HepG2 (cell line): ENCODE data around the gene EMP2. TPM values are rescaled to one million over a fixed set of nuclear protein-coding genes. Genes with fewer than 3 reads are reported as not detected.
A peak's percentile ranks its signal among the peaks of the same experiment; 100 is the strongest.

Experiments used
- CC2D1A ChIP-seq: sonication (generic); formaldehyde crosslinking; IDR thresholded peaks from 2 replicates; pipeline ENCODE4 v1.8.1; 2023; ENCODE audit warnings: mild to moderate bottlenecking, missing genetic modification reagents
- DNMT1 ChIP-seq: sonication (generic); formaldehyde crosslinking; IDR thresholded peaks from 2 replicates; pipeline ENCODE4 v1.5.1; 2020; ENCODE audit warnings: mild to moderate bottlenecking, missing genetic modification reagents
- FIP1L1 ChIP-seq: fragments of 200-400 bp; formaldehyde crosslinking; IDR thresholded peaks from 2 replicates; pipeline ENCODE4 v1.6.1; 2018; ENCODE audit warnings: low read depth, mild to moderate bottlenecking, low read length, moderate library complexity, borderline replicate concordance; ENCODE audit not compliant: insufficient read depth
- HNRNPUL1 ChIP-seq: fragments of 200-400 bp; formaldehyde crosslinking; IDR thresholded peaks from 2 replicates; pipeline ENCODE4 v1.6.1; 2017; ENCODE audit warnings: low read depth, mild to moderate bottlenecking, low read length, moderate library complexity
- HOXA3 ChIP-seq: sonication (generic); formaldehyde crosslinking; IDR thresholded peaks from 2 replicates; pipeline ENCODE4 v1.5.0; 2020; ENCODE audit warnings: missing genetic modification reagents
- JUNB ChIP-seq: sonication (generic); formaldehyde crosslinking; IDR thresholded peaks from 2 replicates; pipeline ENCODE4 v1.8.0; 2022; ENCODE audit warnings: missing genetic modification reagents, mild to moderate bottlenecking, borderline replicate concordance
- KAT7 ChIP-seq: IDR thresholded peaks from 2 replicates; pipeline ENCODE4 v1.6.1; 2018; ENCODE audit warnings: borderline replicate concordance, missing compliant biosample characterization
- MATR3 ChIP-seq: sonication (generic); formaldehyde crosslinking; IDR thresholded peaks from 2 replicates; pipeline ENCODE4 v1.4.0; 2020; ENCODE audit warnings: missing genetic modification reagents
- NCOA5 ChIP-seq: sonication (generic); formaldehyde crosslinking; IDR thresholded peaks from 2 replicates; pipeline ENCODE4 v1.4.0; 2020; ENCODE audit warnings: missing genetic modification reagents
- NR2F1 ChIP-seq, 2 experiments: fragments of 450-650 bp in 1 of 2; formaldehyde crosslinking in 1 of 2; IDR thresholded peaks; 2 replicates each; pipeline versions ENCODE4 v1.5.0 to v1.6.1; 2016 to 2020; ENCODE audit warnings: mild to moderate bottlenecking in 1 of 2, missing compliant biosample characterization in 1 of 2, missing genetic modification reagents in 1 of 2, moderate library complexity in 1 of 2
- RXRA ChIP-seq: sonication (generic); formaldehyde crosslinking; IDR thresholded peaks from 2 replicates; pipeline ENCODE4 v1.5.1; 2020; ENCODE audit warnings: missing genetic modification reagents
- SCMH1 ChIP-seq: sonication (generic); formaldehyde crosslinking; IDR thresholded peaks from 2 replicates; pipeline ENCODE4 v1.9.0; 2021; ENCODE audit warnings: missing genetic modification reagents, mild to moderate bottlenecking, borderline replicate concordance
- TBX3 ChIP-seq: fragments of 450-650 bp; IDR thresholded peaks from 2 replicates; pipeline ENCODE4 v1.6.1; 2017; ENCODE audit warnings: antibody characterized with exemption, mild to moderate bottlenecking, inconsistent platforms, borderline replicate concordance
- TCF7 ChIP-seq: sonication (generic); IDR thresholded peaks from 2 replicates; pipeline ENCODE4 v1.6.1; 2016; ENCODE audit warnings: antibody characterized with exemption, low read depth
- TRIM22 ChIP-seq: fragments of 450-650 bp; IDR thresholded peaks from 2 replicates; pipeline ENCODE4 v1.6.1; 2017
- ZBTB26 ChIP-seq: IDR thresholded peaks from 2 replicates; pipeline ENCODE4 v1.6.1; 2016; ENCODE audit warnings: missing compliant biosample characterization, missing genetic modification reagents, borderline replicate concordance
- ZBTB49 ChIP-seq: sonication (generic); formaldehyde crosslinking; IDR thresholded peaks from 2 replicates; pipeline ENCODE4 v1.4.0; 2020; ENCODE audit warnings: missing genetic modification reagents, borderline replicate concordance
- ZNF143 ChIP-seq: sonication (generic); formaldehyde crosslinking; IDR thresholded peaks from 2 replicates; pipeline ENCODE4 v1.4.0; 2020; ENCODE audit warnings: missing genetic modification reagents
- ZNF230 ChIP-seq: sonication (generic); formaldehyde crosslinking; IDR thresholded peaks from 2 replicates; pipeline ENCODE4 v1.4.0; 2020; ENCODE audit warnings: mild to moderate bottlenecking, missing genetic modification reagents
- ZNF260 ChIP-seq: sonication (generic); formaldehyde crosslinking; IDR thresholded peaks from 2 replicates; pipeline ENCODE4 v1.4.0; 2020; ENCODE audit warnings: missing genetic modification reagents, low read depth, mild to moderate bottlenecking, borderline replicate concordance
- ZNF274 ChIP-seq: sonication (generic); formaldehyde crosslinking; IDR thresholded peaks from 2 replicates; pipeline ENCODE4 v1.5.1; 2020; ENCODE audit warnings: mild to moderate bottlenecking, missing genetic modification reagents
- ZNF296 ChIP-seq: sonication (generic); formaldehyde crosslinking; conservative IDR thresholded peaks from 2 replicates; pipeline ENCODE4 v1.5.0; 2020; ENCODE audit warnings: mild to moderate bottlenecking, missing genetic modification reagents
- ZNF33B ChIP-seq: sonication (generic); formaldehyde crosslinking; IDR thresholded peaks from 2 replicates; pipeline ENCODE4 v1.5.1; 2020; ENCODE audit warnings: mild to moderate bottlenecking, missing genetic modification reagents
- ZNF572 ChIP-seq: sonication (generic); formaldehyde crosslinking; IDR thresholded peaks from 2 replicates; pipeline ENCODE4 v1.5.1; 2020; ENCODE audit warnings: mild to moderate bottlenecking, missing genetic modification reagents
- ZXDC ChIP-seq: sonication (generic); formaldehyde crosslinking; IDR thresholded peaks from 2 replicates; pipeline ENCODE4 v1.5.0; 2020; ENCODE audit warnings: mild to moderate bottlenecking, missing genetic modification reagents
- polyA plus RNA-seq, 8 experiments: library from polyadenylated mRNA; depleted of rRNA in 3 of 8; stranded (reverse) in 7 of 8; unstranded in 1 of 8; fragments of >200 nt; fragmentation: Illumina TruSeq in 4 of 8; extraction: Trizol in 4 of 8; gene quantifications; 2 replicates each; pipeline versions ENCODE4 v1.2.1 to v1.2.3, GENCODE V29; 2011 to 2016; ENCODE audit warnings: low read depth in 4 of 8, missing spikeins in 1 of 8, mixed read lengths in 1 of 8; ENCODE audit not compliant: insufficient read depth in 1 of 8
- total RNA-seq, 5 experiments: library from RNA; depleted of rRNA; stranded (reverse); fragments of >200 nt; fragmentation: Illumina TruSeq; extraction: Trizol; gene quantifications; 2 replicates each; pipeline ENCODE4 v1.2.3, GENCODE V29; 2016; ENCODE audit warnings: low read depth in 1 of 5

The EMP2 gene
- total and polyA plus RNA-seq, 2 of the 13 experiments (the other 11 are each of a cell fraction or from before 2014, with no cell fraction given) = 24.6 to 91.2 TPM

- TF ChIP-seq TRIM22 (no peak), ZBTB49 (CRISPR knock-in tag) (no peak), HOXA3 (CRISPR knock-in tag) (peak; percentile 27; the same call in 1 of the 2 replicates), ZNF260 (no peak), CC2D1A (CRISPR knock-in tag) (no peak), ZNF230 (CRISPR knock-in tag) (no peak), ZNF143 (CRISPR knock-in tag) (peak; percentile 23; the same call in 1 of the 2 replicates), ZXDC (no peak; the same call in 1 of the 2 replicates), ZBTB26 (CRISPR knock-in tag) (no peak), ZNF296 (CRISPR knock-in tag) (no peak), ZNF33B (CRISPR knock-in tag) (no peak), TCF7 (no peak), KAT7 (no peak), ZNF572 (CRISPR knock-in tag) (no peak), DNMT1 (CRISPR knock-in tag) (no peak), MATR3 (CRISPR knock-in tag) (no peak), FIP1L1 (no peak), SCMH1 (CRISPR knock-in tag) (no peak), RXRA (CRISPR knock-in tag) (no peak), HNRNPUL1 (no peak), JUNB (CRISPR knock-in tag) (no peak), NCOA5 (CRISPR knock-in tag) (no peak), TBX3 (no peak), NR2F1 (CRISPR knock-in tag; IDR thresholded peaks at IDR 0.05) (no peak), ZNF274 (CRISPR knock-in tag) (no peak; the same call in 1 of the 2 replicates)
Measured at GRCh38 chr16:10629592-10629963, 49.2 kb upstream of the EMP2 start (continued).
